Testis (tissue), 2 donors: ENCODE data around the gene DBF4B.
"Not testable (repeated sequence)": the region's sequence is repeated elsewhere in the genome, so short reads cannot be mapped to it uniquely, and the experiment has no call there.

Source experiments
- POLR2A ChIP-seq: fragments of 450-650 bp; IDR thresholded peaks from one replicate; pipeline ENCODE4 v1.6.1; 2017; ENCODE audit warnings: antibody characterized with exemption, mild to moderate bottlenecking, moderate library complexity
- TF ChIP-seq, protein P1 (sequence below), 3 experiments: fragments of 450-650 bp in 2 of 3; fragments of 200-600 bp in 1 of 3; sonication (generic) in 1 of 3; IDR thresholded peaks; one replicate each; pipeline ENCODE4 v1.5.1; 2016 to 2019; ENCODE audit warnings: antibody characterized with exemption in 3 of 3, mild to moderate bottlenecking in 2 of 3, moderate library complexity in 1 of 3

- TF ChIP-seq, protein P1, sequence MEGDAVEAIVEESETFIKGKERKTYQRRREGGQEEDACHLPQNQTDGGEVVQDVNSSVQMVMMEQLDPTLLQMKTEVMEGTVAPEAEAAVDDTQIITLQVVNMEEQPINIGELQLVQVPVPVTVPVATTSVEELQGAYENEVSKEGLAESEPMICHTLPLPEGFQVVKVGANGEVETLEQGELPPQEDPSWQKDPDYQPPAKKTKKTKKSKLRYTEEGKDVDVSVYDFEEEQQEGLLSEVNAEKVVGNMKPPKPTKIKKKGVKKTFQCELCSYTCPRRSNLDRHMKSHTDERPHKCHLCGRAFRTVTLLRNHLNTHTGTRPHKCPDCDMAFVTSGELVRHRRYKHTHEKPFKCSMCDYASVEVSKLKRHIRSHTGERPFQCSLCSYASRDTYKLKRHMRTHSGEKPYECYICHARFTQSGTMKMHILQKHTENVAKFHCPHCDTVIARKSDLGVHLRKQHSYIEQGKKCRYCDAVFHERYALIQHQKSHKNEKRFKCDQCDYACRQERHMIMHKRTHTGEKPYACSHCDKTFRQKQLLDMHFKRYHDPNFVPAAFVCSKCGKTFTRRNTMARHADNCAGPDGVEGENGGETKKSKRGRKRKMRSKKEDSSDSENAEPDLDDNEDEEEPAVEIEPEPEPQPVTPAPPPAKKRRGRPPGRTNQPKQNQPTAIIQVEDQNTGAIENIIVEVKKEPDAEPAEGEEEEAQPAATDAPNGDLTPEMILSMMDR (IDR thresholded peaks at IDR 0.05), result not testable (repeated sequence)
- TF ChIP-seq POLR2A, result not testable (repeated sequence)
These were observed 46.7 kb downstream of the DBF4B start for GRCh38 chr17:44755180-44755579.
